Cortex of kidney (tissue), 1 donor: ENCODE results near the gene TLX2.
"Not testable (repeated sequence)": the region's sequence is repeated elsewhere in the genome, so short reads cannot be mapped to it uniquely, and the experiment has no call there.

Experiments used
- DNase-seq: peaks from one replicate; lab custom pipeline; 2025; lab: John Stamatoyannopoulos, UW

Gene TLX2

GRCh38 chr2:74514368-74515270, at the start of gene TLX2:
Gene TLX2 (plus strand): TSS chr2:74514450. CDS start chr2:74514807, 357 bp downstream.
- no peak for DNase-seq

DNA sequence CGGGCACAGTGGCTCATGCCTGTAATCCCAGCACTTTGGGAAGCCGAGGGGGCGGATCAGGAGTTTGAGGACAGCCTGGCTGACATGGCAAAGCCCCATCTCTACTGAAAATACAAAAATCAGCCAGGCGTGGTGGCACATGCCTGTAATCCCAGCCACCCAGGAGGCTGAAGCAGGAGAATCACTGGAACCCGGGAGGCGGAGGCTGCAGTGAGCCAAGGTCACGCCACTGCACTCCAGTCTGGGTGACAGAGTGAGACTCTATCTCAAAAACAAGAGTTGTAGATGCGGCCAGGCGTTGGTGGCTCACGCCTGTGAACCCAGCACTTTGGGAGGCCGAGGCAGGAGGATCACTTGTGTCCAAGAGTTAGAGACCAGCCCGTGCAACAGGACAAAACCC, 43.5 kb upstream of the TLX2 start:
- not testable (repeated sequence) for DNase-seq

- no peak for DNase-seq
These were observed 42.8 kb upstream of the TLX2 start for GRCh38 chr2:74471332-74472065.

- no peak for DNase-seq
These were observed 41.9 kb upstream of the TLX2 start, which contains the start of gene MRPL53 for GRCh38 chr2:74472086-74472944. Gene MRPL53 (minus strand): TSS chr2:74472680. CDS start chr2:74472660, 20 bp downstream.

DNA sequence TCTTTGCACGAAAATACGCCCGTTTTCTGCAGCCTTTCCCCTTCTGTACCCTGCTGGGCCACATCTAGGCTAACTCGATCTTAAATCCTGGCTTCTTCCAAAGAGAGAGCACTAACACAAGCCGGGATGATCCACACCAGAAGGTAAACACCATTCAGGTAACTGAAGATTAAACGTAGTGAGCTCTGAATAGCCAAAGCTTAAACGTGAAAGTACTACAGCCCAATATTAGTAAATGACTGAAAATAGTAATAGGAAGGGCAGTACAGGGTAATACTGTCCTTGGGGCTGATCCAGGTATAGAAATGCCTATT, 41.3 kb upstream of the TLX2 start:
- DNase-seq: no peak

DNA sequence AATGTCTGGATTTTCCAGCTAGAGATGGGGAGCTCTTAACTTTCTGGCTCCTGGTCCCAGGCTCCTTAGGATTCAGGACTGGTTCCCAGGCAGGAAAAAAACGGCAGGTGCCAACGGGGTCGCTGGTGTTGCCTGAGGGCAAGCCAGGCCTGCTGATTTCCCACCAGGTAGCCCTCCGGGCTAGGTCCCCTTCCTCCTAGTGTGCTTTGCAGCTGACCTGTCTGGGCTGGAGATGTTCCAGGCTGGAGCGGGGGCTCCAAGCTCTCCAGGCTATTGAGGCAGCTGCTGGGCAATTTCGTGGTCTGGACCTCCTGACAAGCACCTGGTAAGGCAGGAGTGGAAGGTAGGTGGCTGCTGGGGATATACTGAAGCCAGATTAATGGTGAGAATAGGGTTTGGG, 39.8 kb upstream of the TLX2 start:
- no peak for DNase-seq

GRCh38 chr2:74474899-74475298, 39.4 kb upstream of the TLX2 start:
- DNase-seq: no peak

DNA sequence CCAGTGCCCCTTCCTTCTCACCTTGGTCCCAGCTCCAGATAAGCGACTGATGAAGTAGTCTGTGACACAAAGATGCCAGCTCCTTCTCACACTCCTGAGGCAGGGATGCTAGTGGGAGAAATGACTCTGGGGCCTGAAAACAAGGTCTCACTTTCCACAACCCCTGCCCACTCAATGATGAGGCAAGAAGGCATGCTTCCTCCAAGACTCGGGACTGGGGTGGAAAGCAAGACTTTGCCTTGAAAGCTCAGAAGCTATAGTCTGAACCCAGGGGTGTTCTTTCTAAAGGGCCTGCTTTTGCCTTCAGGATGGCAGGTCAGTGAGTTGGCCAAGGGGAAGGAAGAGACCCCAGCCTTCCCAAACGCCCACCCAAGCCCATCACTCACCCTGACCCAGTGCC, 32.8 kb upstream of the TLX2 start:
- DNase-seq: no peak

DNA sequence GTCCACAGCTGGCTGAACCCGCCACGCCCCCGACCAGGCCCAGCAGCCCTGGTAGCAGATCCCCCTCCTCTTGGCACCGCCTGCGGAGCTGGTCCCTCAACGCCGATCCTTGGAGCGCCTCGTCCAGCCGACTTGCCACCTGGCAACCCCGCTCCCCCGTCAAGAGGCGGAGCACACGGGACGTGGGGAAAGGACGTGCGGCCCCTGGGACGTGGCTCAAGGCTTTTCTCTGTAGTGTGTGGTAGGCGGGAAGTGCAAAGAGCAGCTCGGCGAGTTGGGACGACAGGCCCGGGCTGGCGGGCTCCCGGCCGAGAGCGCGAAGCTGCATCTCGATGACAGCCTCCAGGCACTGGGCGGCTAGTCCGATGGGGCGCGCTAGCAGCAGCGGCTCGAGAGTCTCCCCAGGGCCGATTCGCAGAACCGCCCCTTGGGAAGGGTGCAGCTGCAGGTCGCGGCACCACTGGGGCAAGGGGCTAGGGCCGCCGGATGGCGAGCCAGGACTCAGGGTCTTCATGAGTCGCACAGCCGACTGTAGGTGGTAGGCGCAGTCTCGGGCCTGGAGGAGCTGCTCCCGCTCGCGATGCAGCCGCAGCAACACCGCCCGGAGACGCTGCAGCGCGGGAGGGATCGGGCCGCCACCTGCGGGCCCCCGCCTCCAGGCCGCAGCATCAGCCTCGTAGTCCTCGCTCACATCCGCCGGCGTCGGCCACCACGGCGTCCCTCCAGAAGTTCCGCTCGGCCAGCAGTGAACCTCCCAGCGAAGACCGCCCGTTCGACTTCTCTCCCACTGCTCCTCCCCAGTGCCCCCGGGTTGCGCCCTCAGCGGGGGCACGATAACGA, 32.1 kb upstream of the TLX2 start:
- no peak for DNase-seq

DNA sequence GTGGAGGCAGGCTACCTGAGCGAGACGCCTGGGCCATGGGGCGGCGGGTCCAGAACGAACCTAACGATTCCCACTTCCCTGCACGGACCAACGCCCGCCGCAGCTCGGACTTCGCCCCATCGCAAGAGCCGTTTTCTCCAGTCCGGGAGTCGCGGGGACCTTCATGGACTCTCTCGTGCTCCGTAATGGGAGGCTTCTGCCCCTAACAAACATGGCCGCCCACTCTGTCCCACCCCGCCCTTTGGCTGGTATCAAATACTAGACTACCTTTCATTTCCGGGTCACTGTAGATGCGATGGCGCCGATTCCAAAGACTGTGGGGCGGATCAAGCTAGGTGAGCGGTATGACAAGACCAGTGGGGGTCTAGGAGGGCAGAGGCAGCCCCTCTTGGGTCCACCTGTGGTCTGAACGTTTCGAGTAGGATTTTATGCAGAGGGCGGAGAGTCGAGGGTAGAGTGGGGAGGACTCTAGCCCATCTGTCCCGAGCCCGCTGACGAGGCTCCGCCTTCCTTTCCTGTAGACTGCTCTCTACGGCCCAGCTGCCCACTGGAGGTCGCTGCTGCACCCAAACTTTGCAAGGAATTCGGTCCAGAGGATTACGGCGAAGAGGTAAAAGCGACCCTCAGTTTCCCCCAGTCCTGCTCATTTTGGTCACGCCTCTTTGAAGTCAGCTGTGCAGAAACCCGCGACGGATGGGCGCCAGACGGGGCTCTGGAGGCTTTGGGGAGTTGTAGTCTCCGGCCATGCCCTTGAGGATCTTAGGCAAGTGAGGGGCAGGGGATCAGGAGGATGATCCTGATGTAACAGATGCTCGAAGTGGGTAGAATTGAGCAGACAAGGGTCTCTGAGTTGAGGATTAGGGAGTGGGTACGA, 31.2 kb upstream of the TLX2 start, which contains the start of the genes CCDC142 and TTC31:
TSS of gene CCDC142 (minus strand) at position 198 of the 874 bp plus-strand sequence. CDS start at position 37, 161 bp downstream.
TSS of gene TTC31 (plus strand) at position 281 of the 874 bp plus-strand sequence. CDS start at position 296, 15 bp downstream.
- DNase-seq: no peak

- not testable (repeated sequence) for DNase-seq
These were observed 30.5 kb upstream of the TLX2 start for GRCh38 chr2:74483675-74484164.

GRCh38 chr2:74486141-74486540, 28.1 kb upstream of the TLX2 start:
- DNase-seq: no peak

GRCh38 chr2:74488643-74489481, 25.4 kb upstream of the TLX2 start:
- no peak for DNase-seq

DNA sequence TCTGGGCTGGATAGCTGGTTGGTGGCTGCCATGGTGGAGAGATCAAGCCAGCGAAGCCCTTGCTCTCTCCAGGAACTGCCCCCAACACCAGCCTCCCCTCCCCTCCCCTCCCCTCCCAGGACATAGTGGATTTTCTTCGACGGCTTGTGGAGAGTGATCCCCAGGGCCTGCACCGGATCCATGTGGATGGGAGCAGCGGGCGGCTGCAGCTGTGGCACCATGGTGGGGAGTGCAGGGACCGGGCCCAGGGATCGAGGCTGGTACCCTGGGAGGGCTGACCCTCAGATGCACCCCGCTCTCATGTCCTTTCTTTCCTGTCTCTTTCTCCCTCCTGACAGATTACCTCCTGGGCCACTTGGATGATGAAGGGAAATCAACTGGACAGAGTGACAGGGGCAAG, 24.3 kb upstream of the TLX2 start:
- DNase-seq: no peak

GRCh38 chr2:74491648-74492544, 22.4 kb upstream of the TLX2 start:
- DNase-seq: no peak

DNA sequence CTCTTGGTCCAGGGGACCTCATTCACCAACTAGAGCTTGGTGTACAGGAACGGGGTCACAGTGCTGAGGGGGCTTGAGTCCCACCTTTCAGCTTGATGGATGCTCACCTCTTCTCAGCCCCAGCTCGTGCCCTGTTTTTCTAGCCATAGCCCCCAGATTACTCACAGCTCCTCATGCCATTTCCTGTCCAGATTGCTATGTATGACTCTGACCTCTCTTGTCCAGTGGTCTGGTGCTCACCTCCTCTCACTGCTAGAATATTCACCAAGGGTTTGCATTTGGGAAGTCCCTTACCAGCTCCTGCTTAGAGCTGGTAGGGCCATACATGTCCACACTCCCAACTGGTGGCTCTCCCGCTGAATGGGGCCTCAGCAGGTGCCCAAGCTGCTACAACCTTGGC, 20.7 kb upstream of the TLX2 start:
- no peak for DNase-seq

DNA sequence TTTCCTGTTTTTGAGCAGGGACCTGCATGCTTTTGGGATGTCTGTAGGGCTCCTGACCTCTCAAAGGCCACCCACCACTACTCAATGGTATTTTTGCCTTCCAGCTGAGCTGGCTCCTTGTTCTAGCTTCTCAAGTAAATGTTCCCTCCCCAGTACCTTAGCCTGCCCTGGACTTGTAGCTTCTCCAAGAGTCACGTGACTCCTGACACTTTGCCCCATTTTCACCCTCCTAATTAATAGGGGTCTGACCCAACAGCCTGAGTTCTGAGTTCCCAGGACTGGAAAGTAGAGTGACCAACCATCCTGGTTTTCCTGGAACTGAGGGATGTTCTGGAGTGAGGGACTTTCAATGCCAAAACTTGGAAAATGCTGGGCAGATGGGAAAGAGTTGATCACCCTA, 18.8 kb upstream of the TLX2 start:
- no peak for DNase-seq
